Suppressor macrophage (primary cell): ENCODE results near the gene PGAM2.
"Not testable (repeated sequence)": the region's sequence is repeated elsewhere in the genome, so short reads cannot be mapped to it uniquely, and the experiment has no call there.

ENCODE experiments used
- DNase-seq, 4 experiments: peaks; one replicate each; pipeline ENCODE4 v3.0.0-alpha.2; 2020 to 2022

The PGAM2 gene

DNA sequence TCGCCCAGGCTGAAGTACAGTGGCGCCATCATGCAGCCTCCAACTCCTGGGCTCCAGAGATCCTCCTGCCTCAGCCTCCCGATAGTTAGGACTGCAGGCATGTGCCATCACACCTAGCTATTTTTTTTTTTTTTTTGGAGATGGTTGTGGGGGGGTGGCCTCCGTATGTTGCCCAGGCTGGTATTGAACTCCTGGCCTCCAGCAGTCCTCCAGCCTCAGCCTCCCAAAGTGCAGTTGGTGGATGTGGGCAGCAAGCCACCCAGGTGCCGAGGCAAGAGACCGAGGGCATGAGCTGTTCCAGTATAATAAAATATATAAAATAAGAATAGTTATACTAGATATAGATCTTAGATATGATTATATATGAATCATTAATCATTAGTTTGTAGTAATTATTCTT, 45.5 kb downstream of the PGAM2 start:
- not testable (repeated sequence) for DNase-seq

DNA sequence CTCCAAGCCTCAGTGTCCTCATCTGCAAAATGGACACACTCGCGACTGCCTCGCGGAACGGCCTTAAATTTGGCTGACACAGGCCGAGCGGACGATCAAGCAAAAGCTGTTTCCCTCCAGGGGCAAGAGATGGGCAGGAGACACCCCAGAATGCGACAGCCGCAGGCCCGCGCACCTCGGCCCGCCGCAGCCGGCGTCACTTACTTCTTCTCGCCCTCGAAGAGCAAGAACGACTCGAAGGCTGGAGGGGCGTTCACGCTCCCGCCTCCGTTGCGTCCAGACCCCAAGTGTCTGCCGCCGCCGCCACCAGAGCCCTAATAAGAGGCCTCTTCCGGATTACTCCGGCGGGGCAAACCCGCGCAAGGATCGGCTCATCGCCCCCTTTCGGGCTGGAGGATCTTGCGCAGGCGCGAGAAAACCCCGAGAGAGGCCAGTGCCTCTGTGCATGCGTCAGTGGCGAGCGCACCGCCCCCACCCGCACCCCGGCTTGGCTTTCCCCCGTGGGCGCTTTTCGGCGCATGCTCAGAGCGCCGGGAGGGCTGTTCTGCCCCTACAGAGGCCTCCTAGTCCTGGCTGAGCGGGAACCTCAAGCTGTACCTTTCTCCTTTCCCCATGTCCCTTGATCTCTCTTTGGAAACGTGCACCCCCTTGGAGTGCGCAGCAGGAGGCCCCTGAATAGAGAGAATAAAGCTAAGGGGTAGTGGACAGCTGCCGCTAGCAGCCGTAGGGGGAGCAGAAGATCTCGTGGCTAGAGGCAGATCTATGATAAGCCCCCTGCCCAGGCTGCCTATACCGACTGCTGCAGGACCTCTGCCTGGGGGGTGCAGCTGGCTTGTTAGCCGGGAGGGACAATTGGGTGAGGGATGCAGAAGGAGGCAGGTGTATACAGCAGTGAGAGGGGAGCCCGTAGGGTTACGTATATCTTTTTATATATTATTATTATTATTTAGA, 46.2 kb downstream of the PGAM2 start:
- peak; percentile 98 to 99 (median 98) for DNase-seq

DNA sequence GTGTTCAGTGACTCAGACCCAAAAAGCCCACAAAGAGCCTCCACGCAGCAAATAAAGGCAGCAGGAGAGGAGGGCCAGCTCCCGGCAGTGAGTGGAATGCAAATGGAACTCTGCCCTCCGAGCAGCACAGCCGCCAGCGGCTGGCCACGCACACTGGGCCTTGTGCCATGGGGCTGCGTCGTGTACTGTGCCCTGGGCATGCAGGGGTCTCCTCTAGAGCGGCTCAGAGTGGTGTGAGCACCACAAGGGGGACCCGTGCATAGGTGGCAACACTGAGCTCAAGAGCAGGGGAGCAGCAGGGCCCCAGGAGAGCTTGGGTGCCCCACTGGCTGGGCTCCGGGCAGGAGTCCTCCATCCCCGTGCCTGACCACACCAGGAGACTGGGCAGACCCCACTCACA, 50.3 kb downstream of the PGAM2 start:
- not testable (repeated sequence) for DNase-seq
